Esophagus muscularis mucosa (tissue), 3 donors: ENCODE measurements around the gene RTP5.

Source experiments
- CTCF ChIP-seq, 3 experiments: fragments of 200-600 bp in 2 of 3; fragments of 450-650 bp in 1 of 3; sonication (generic) in 2 of 3; IDR thresholded peaks; one replicate each; pipeline ENCODE4 v1.5.1; 2017 to 2019; ENCODE audit warnings: antibody characterized with exemption in 3 of 3, mild to moderate bottlenecking in 2 of 3, moderate library complexity in 1 of 3
- POLR2A ChIP-seq: fragments of 450-650 bp; IDR thresholded peaks from one replicate; pipeline ENCODE4 v1.6.1; 2017; ENCODE audit warnings: antibody characterized with exemption, moderate library complexity, mild to moderate bottlenecking, low read depth
- POLR2AphosphoS5 ChIP-seq, 2 donors: sonication (generic); formaldehyde crosslinking; IDR thresholded peaks; one replicate each; pipeline ENCODE4 v1.6.1; 2017; ENCODE audit warnings: antibody characterized with exemption in 2 of 2

DNA sequence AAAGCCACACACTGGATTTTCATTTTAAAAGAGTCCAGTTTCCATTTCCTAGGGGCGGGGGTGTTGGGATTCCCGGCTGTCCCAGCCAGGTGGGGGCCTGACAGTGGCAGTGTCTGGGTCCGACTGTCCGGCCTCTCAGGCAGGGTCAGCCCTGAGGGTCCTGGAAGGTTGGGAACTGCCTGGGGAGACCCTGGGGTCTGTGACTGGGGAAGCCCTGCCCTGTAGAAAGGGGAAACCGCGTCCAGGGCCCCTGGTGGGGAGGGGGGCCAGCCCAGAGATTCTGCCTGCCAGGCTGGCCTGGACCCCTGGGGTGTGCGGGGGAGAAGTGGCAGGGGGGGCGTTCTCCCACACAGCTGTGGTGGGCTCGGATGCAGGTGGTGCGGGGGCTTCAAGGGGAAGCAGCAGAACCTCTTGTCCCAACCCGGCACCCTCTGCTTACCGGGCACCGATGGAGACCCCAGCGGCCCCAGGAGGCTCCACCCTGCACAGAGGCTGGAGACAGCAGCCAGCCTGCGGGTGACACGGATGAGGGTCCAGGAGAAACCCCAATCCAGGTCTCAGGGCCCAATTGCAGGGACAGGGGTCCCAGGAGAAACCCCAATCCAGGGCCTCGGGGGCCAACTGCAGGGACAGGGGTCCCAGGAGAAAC is 4.9 kb downstream of the RTP5 start:
- no peak for TF ChIP-seq CTCF (IDR thresholded peaks at IDR 0.05)
- TF ChIP-seq POLR2A = no peak
- TF ChIP-seq POLR2AphosphoS5 (IDR thresholded peaks at IDR 0.05) = no peak
